NCI-H2029 (cell line): ENCODE data around the gene RFX4.

Experiments used
- DNase-seq: peaks from one replicate; lab custom pipeline; 2025; lab: John Stamatoyannopoulos, UW

The RFX4 gene

DNA sequence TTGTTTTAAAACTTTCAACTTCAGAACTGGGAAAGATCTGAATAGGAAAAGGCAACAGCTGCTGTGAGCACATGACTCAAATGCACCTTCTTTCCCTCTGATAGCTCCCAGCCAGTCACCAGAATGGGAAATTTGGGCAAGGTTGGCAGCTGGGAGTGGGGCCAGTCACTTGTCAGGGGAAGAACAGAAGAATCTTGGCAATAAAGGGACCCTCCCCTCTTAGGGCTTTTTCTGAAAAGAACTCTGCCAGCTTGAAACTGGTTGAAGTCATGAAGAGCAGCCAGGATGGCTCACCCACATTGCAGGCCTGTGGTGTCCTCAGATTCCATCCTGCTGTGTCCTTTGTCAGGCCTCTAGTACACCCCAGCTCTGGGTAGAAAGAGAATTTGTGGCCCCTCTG, 181.4 kb downstream of the RFX4 start:
- DNase-seq = no peak

DNA sequence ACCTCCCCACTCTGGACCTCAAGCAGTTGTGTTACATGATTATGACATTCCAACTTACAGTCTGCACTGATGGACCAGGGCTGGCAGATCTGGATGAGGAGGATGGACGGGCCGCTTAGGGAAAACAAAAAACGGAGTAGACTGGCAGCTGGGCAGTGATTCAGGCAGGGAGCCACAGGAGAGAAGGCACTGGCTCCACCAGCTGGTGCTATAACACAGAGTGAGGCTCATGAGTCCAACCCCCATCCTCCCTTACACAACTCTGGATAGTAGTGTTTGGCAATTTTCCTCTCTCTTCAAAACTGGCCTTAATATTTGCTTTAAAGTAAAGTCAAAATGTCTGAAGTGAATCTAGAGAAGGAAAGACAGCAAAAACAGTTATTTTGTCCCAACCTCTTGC, 181.9 kb downstream of the RFX4 start:
- DNase-seq = no peak

DNA sequence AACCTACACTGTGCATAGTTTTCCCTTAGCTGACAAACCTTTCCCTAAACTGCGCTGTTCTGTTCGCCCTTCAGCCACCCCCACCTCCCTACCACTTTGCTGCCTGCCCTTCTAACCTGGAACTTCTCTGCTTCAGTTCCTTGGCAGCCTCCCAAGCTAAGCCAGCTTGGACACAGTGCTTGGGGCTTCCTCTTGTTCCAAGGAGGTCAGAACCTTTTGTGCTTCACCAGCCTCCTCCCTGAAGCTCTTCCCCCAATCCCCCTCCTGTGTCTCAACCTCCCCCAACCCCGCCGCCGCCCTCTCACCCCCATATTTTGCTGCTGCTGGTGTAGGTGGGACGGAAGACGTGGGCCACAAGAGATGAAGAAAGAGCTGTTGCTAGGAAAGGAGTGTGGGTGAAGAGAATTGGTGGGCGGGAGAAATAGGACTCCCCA, 183.6 kb downstream of the RFX4 start:
- DNase-seq = no peak

DNA sequence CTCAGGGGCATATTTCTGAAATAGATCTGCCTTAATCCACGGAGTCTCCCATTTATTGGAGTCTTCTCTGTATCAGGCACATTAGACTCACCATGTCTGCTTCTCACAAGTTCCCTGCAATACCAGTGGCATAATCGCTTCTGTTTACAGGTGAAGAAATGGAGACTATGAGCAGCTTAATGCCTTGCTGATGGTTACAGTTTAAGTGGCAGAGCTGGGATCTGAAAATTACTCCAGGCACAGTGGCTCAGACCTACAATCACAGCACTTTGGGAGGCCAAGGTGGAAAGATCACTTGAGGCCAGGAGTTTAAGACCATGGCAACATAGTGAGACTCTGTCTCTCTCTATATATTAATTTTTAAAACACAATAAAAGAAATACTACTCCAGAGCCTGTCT, 184.4 kb downstream of the RFX4 start:
- no peak for DNase-seq

DNA sequence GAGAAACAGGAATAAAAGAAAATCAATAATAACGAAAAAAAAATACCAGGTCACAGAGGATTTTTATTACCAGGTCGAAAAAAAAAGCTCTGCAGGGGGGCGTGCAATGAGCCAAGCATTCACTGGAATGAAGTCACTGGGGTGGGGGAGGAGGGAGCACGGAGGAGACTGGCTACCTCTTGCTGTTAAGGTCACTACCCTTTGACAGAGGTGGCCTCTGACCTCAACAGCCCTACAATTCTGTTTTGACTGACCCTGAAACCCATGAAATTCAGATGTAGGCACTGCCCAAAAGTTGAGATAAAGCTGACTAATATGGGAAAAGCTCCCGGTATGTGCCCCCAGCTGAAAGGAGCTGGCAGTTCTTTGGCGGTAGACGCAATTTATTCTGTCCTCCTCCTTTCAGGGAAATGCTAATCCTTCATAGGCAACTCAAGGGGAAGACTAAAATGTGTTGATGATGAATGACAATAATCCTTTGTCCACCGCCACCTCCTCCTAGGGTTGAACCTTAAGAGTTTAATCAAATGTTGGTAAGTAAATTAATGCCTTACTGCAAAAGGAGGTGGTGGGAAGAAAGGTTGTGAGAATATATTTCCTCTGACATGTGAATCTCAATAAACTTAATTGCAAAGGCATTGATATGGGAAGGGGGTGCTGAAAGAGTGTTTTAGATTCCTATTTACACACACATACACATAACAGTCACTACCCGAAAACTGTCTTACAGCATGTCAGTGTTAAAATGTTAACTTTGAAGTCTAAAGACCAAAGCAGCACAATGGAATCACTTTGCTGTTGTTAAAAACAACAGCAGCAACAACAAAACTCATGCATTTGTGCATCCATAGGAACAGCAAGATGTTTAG, 185.4 kb downstream of the RFX4 start:
- no peak for DNase-seq

DNA sequence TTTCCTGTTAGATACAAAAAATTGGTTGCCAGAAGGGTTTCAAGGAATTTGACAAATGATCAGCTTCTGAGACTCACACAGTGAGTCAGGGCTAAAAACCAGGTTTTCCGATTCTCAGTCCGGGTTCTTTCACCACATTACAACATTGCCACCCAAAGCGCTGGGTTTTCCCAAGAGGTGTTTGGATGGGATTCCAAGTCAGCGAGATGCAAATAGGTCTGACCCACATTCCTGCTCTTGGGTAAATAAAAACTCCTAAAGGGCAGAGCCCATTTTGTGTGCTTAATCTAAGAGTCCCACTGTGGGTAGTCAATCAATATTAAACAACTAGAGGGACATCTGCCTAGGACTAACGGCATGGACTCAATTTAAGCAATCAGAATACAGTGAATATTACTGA, 186.3 kb downstream of the RFX4 start:
- DNase-seq = no peak

DNA sequence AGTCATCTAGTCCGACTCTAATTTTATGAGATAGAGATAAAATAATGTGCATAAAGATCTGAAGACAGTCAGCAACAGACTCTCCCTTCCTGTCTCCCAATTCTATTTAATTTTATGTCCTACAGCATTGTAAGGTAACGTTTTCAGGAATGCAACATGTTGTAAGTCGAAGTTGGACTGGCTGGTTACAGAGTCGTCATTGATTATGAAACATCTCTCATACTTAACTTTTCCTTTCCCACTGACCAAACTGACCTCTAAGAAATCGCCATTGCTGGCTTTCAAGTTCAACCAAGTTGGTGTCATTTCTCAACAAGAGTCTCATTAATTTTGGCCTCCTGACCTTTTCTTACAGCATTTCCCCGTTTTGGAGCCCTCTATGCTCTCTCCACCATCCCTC, 186.7 kb downstream of the RFX4 start:
- DNase-seq = no peak

DNA sequence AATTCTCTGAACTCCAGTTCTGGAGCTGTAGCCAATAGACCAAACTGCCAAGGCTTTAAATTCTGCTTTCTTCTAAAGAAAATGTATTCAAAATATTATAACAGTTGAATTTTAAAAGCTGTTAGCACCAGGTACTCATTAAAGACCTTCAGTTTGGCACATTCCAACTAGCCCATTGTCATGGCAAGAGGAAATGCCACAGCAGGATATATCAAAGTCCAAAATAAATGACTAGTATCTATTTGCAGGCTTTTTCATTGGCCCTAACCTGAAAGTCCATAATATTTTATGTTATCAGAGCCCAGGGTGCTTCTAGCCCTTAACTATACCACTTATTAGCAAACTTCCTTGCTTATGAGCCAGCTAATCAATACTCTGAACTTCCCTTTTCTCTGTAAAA, 188.6 kb downstream of the RFX4 start:
- DNase-seq = no peak

DNA sequence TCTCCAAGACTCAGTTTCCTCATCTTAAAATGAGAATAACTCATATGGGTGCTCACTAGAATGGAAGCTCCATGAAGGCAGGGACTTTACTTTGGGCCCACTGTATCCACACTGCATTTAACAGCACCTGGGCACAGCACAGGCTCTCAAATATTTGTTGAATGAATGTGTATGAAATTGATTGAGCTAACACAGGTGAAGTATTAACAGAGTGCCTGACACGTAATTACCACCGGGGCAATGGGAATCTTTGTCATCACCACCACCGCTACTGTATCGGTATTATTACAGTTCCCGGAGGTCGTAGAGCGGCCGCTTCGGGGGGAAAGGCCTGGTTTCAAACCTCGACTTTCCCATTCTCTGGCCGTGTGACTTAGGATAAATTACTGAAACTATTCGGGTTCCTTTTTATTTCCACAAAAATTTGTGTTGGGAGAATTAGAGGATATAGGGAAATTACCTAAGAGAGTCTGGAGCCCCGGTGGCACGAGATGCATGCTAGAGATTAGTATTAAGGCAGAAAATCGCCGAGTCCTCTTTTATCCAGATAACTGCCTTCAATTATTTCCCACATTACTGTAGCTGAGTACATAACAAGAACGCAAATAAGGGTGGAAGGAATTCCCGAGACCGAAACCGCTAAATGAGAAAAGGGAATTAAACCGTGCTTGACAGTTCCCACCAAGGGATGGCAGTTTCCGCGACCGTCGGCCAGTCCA, 190.6 kb downstream of the RFX4 start:
- DNase-seq = no peak

DNA sequence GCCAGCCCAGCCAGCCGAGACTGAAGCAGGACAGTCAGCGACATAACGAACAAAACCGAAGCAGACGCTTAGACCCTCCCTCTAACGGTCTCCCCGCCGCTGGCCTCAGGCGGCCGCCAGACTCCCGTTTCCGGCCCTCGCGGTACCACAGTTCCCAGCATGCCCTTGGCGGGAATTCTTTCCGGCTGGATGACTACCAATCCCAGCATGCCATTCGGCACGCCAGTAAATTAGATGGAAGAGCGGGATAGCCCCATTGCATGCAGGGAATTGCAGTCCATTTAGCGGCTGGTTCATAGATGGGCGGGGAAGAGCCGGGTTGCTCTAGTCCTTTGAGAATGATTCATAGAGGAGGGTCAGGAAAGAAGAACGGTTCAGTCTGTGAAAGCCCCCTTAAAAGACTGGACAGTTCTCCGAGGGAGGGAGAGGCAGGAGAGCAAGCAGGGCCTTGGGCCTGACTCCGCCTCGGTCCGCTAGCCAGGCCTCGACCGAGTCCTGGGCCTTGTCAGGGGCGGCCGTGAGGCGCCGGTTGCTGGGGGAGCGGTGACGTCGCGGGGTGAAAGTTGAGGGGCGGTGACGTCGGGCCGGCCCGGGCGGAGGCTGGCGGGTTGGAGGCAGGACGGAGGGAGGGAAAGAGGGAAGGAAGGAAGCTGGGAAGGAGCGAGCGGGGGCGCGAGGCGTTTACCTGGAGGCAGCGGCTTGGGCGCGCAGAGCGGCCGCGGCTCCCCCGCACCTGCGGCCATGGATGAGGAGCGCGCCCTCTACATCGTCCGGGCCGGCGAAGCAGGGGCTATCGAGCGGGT, 191.4 kb downstream of the RFX4 start, which contains the start of gene RIC8B:
Gene RIC8B, plus strand, starts transcription at position 678 of the 803 bp plus-strand sequence. Its CDS starts 64 bp downstream, at position 742.
- peak; percentile 98 for DNase-seq

DNA sequence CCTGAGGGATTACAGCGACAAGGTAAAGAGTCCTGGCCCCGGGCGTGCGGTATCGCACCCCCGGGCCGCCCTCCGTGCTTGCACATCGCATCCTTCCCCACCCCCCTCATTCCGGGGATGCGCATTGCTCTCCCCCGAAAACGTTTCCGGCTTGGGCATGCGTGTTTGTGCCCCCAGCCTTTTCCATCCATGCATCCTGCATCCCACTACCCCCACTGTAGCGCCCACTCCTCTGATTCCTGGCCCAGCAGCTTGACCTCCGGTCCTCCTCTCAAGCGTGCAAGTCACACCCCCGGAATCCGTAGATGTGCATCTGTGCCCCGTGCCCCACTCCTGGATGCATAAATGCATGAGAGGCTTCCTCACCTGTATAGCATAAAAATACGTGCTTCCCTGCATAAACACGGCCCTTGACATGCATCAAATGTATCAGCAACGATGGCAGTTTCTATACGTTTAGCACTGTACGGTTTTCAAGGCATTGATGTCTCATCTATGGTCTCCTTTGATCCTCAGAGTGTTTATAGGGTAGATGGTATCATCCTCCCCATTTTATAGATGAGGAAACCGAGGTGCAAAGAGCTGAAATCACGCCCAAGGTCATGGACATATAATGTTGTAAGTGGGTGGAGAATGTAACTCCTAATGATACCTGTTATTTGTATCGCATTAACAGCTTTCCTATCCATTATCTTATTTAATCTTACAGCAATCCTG, 192.2 kb downstream of the RFX4 start:
- no peak for DNase-seq

DNA sequence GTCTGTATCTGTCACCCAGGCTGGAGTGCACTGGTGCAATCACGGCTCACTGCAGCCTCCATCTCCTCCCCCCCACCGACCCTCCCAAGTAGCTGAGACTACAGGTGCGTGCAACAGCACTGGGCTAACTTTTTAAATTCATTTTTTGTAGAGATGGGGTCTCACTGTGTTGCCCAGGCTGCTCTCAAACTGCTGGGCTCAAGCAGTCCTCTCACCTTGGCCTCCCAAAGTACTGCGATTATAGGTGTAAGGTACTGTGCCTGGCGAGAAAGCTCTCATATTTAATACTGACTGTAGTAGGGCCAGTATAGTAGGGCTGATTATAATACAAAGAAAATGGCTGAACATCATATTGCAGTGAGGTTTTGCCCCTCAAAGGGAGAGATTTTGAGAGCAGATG, 194.1 kb downstream of the RFX4 start:
- no peak for DNase-seq

DNA sequence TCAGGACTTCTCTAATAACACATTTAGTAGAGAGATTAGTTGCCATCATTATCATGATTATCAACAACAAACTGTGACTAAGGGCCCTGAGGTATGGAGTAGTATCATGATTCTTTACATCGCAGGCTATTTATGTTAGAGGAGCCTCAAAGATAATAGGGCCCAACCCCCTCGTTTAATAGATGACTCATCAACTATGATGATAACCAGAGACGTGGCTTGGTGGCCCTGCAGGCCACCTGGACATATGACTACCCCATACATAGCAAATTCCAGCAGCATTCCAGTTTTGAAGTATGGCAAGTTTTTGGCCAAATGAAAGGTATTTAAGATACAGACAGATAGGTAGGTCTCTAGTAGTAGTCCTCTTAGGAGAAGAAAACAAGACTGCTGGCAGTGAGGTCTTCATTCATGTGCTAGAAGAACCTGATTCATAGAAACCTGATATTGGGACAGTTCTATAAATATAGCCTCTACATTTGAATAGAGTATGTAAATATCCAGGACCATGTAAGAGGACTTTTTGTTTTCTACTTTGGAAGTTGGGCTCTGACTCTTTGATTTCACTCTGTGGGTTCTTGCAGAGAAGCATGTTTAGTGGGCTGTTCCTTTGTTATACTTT, 197.3 kb downstream of the RFX4 start:
- no peak for DNase-seq

DNA sequence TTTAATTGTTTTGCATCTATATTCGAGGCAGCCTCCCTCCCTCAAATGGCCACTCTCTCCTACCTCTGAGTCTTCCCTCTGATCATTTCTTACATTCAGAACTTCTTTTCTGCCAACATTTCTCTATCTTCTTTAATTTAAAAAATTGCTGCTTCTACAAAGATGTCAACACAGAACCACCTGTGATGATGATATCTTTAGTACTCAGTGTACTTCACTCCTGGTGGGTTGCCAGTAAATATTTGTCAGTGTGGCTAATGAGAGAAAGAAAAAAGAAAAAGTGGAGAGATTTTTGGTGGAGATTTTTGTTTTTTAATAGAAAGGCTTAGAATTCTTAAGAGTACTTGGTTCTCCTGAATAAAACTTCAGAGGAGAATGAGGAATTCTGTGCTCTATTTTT, 199.8 kb downstream of the RFX4 start:
- no peak for DNase-seq

DNA sequence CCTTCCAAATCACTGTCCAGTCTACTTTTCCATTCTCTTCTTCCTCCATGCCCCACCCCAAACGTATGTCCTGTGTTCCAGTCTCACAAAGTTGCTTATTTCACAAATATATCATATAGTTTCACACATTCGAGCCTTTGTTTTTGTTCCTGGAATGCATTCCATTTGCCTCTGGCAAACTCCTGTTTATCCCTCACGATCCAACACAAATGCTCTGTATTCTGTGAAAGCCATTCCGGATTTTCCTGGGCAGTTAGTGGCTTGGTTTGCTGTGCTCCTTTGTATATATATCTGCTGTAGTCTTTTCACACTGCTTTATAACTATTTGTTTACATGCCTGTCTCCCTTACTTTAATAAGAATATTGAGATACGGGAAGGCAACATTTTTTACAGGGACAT, 200.7 kb downstream of the RFX4 start:
- DNase-seq = no peak

DNA sequence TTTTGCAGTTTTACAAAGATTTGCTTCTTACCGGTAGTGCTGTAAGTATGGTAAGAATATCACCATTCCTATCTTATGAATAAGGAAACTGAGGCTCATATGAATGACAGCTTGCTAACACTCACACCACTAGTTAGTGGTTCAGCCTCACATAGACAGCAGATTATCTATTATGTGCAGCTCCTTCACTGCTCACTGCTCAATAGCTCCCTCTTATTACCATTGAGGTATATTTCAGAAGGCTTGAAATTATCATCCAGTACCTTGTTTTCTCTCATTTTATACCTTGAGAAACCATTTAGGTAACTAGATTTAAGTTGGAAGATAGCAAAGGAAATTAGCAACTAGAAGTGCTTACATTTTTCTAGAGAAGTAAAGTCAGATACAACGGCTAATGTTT, 207.2 kb downstream of the RFX4 start:
- no peak for DNase-seq

DNA sequence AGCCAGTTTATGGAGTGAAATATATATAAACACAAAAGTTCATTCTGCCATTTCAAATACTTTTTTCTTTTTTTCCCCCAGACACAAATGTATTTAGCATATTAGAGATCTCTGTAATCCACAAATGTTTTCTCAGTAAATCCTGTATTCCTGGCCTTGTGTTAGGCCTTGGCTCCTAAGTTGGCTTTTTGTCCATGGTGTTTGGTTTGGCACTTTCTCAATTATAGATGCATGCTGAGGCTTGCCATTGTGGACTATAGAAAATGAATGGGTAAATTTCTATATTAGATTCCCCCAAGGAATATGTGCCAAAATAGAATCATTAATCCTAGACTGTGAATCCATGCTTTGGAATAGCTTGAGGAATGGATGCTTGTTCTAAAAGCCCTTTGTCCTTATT, 208.7 kb downstream of the RFX4 start:
- DNase-seq = no peak

DNA sequence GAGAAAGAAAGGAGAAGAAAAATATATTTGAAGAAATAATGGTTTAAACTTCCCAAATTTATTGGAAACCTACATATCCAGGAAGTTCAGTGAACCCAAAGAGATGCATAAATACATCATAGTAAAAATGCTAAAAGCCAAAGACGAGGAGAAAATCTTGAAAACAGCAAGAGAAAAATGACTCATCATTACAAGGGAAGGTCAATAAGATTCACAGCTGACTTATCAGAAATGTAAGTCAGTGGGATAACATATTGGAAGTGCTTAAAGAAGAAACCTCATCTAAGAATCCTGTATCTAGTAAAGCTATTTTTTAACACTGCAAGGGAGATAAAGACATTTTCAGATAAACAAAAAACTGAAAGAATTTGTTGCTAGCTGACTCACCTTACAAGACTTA, 211.6 kb downstream of the RFX4 start:
- DNase-seq = no peak

DNA sequence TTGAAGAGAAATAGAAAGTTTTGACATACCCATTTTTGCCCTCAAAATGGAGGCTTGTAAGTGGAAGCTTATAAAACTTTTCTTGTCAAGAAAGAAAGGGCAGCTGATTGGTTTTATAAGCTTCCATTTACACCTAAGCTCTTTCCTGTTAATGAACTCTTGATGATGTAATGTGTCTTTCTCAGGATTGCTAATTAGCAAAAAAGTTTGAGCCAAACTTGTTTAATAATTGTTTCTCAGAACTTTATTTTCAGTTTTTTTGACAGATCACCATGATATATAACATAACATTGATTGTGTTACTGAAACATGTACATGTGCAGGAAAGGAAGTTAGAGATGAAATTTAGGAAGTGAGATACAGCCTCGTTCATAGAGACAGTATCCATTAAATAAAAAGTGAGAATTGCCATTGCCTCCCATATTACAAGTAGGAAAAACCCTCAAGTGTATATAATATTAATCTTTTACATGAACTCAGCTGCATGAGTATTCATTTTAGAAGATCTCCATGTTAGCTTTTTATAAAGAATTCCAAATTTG, 218.4 kb downstream of the RFX4 start:
- DNase-seq = no peak

DNA sequence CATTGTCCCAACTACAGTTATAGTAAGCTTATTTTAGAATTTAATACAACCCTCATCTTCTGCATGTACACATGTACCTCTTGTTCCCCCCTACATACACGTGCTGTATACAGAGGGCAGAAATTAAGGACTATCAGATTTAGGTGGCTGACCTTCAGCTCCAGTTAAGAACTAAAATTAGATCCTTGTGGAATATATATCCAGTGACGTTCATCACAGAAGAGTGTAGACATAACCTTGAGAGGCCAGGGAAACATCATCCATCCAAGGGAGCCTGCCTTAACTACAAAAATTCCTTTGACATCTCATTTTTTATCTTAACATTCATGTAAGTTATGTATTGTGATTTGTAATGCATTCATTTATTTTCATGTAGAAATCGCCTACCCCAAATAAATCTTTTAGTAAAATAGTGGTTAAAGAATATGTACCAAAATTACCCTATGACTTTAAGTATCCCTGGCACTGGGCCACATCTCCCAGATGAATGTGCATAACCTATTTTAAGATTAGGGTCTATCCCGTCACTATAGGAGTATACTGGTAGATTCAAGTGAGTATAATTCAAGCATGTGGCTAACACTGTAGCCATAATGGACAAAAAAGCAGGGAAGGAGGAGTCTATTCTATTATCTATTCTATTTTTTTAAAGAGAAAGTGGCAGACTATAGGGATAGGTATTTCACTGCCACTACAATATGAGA, 219.2 kb downstream of the RFX4 start:
- DNase-seq = no peak

DNA sequence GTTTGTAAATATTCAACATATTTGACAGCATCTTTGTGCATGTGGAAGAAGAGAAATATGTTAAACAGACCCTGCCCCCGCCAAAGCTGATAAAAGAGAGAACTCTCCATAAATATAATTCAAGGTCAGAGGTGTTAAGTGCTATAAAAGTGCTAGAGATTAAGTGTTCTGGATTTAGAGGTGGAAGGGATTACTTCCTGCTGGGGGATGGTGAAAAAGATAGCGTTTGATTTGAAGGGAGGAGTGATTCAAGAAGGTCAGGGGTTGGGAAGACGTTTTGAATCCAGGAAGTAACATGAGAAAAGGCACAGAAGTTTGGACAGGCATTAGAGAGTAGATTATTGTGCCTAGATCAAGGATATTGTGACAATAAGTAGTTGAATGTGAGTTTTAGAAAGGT, 221.9 kb downstream of the RFX4 start:
- no peak for DNase-seq
